ENCODE results near the gene PDE1C.
"Not testable (repeated sequence)": the region's sequence is repeated elsewhere in the genome, so short reads cannot be mapped to it uniquely, and the experiment has no call there.

PDE1C gene

GRCh38 chr7:31850601-31851000, 219.6 kb downstream of the PDE1C start:
- DNase-seq (ENCODE audit: low read depth, low spot score), result no peak

DNA sequence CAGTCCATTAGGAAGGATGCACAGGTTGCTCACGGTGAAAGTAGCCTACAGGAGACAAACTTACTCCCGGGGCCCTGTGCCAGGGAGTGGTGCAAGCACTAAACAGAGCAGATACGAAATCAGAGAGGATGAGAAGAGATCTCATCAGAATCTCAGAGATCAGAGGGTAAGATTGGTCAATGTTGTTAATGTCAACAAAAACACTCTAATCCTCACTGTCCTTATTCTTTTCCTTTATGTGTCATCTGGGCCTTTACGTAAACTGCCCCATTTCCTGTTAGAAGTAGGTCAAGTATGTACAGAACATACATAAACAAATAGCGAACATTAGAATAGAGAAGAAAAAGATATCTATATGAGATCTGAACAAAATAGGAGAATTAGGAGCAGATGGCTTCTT, 220.1 kb downstream of the PDE1C start:
- DNase-seq (ENCODE audit: low read depth, low spot score), result no peak

DNA sequence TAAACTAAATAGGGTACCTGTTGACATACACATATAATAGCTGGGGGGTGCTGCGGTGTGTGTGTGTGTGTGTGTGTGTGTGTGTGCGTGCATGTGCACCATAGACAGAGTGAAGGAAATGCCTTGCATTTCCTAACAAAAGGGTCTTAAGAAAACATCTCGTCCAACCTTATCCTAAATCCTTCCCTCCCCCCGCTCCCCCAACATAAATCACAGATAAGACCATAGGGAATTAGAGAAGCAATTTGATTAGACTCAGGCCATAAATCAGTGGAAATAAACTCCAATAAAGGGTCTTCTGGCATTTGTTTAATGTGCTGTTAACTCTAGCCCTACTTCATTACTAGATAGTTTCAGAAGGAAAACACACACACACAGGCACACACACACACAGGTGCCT, 234.7 kb downstream of the PDE1C start:
- DNase-seq (ENCODE audit: low read depth, low spot score), result no peak

DNA sequence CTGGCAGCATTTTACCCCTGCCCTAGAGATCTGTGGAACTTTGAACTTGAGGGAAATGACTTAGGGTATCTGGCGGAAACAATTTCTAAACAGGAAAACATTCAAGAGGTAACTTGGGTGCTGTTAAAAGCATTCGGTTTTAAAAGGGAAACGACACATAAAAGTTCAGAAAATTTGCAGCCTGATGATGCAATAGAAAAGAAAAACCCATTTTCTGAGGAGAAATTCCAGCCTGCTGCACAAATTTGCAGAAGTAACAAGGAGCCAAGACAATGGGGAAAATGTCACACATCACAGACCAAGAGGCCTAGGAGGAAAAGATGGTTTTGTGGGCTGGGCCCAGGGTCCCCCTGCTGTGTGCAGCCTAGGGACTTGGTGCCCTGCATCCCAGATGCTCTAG, 236.6 kb downstream of the PDE1C start:
- DNase-seq (ENCODE audit: low read depth, low spot score), result not testable (repeated sequence)

DNA sequence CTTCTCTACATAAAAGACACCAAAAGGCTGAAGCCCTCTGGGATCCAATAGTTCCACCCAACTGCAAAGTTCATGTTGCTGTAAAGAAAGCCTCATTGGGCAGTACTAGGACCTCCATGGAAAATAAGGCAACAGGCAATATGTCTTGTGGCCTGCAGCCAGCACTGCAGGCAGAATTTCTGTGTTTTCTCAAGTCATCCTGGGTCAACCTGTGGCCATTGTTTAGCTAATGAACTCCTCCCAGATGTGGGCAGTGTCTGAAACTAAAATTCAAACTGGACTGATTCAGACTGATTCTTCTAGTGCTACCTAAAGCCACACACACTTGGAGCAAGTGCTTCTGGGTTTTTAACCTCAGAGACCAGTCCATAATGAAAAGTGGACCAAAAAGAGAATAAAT, 241.7 kb downstream of the PDE1C start:
- DNase-seq (ENCODE audit: low read depth, low spot score), result no peak

DNA sequence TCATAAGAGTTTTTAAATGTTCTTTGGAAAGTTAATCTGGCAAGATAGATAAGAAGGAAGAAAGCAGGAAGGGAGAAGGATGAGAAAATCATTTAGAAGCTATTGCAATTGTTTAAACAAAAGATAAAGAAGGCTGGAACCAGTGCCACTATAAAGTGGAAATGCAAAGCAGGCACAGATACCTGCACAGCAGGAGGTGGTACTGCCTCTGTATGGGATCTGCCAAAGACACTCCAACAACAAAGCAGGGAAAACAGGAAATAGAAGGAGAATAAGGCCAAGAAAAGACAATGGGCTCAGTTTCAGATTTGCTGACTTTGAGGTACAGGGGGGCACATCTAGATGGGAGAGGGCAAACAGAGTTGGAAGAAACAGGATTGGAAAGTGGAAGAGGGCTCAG, 244.6 kb downstream of the PDE1C start:
- no peak for DNase-seq (ENCODE audit: low read depth, low spot score)

DNA sequence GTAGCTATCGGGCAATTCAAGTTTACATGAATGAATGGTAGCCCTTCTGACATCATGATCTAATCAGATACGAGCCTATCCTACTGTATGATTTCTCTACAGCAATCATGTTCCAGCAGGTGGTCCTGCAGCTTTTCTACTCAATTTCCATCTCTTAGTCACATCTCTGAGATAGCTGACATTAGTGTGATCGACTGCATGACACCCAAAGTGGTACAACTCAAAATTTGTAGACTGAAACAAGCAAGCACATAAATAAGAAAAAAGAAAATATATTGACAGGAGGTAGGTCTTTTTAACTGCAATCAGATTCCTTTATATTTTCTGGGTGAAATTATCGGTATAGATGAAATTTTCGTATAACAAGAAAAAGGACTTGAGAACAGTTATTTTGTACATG, 251.2 kb downstream of the PDE1C start:
- DNase-seq (ENCODE audit: low read depth, low spot score), result no peak

- DNase-seq (ENCODE audit: low read depth, low spot score), result no peak
Measured at GRCh38 chr7:31816810-31817209, 253.4 kb downstream of the PDE1C start.

DNA sequence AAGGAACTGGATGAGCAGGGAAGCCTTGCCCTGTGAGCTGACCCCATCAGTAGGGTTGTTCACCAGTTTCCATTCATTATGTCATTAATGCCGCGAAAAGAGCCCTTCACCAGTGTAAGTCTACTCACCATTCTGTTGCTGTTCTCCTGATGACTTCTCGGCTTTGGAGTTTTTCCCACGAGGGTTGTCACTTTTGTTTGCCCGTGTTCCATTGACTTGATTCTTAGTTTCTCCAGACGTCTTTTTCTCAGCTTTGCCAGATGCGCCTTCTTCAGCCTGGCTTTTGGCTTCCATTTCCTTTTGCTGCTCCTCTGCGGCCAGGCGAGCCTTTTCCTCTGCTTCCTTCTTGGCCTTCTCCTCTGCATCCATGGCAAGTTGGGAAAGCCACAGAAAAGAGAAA, 254.4 kb downstream of the PDE1C start:
- no peak for DNase-seq (ENCODE audit: low read depth, low spot score)

DNA sequence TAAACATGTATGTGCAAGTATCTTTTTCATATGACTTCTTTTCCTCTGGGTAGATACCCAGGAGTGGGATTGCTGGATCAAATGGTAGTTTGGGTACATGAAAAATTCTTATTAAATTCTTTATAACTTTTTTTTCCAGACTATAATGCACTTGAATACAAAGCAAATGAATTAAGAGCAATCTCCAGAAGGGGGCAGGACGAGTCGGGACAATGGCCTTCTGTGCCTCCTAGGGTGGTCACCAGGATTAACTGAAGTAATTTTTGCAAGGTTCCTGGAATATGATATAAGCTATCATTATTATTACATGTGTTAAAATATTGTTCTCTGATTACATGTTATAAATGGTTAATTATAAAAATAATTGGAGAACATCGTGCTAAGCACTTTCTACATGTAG, 256.0 kb downstream of the PDE1C start:
- no peak for DNase-seq (ENCODE audit: low read depth, low spot score)

DNA sequence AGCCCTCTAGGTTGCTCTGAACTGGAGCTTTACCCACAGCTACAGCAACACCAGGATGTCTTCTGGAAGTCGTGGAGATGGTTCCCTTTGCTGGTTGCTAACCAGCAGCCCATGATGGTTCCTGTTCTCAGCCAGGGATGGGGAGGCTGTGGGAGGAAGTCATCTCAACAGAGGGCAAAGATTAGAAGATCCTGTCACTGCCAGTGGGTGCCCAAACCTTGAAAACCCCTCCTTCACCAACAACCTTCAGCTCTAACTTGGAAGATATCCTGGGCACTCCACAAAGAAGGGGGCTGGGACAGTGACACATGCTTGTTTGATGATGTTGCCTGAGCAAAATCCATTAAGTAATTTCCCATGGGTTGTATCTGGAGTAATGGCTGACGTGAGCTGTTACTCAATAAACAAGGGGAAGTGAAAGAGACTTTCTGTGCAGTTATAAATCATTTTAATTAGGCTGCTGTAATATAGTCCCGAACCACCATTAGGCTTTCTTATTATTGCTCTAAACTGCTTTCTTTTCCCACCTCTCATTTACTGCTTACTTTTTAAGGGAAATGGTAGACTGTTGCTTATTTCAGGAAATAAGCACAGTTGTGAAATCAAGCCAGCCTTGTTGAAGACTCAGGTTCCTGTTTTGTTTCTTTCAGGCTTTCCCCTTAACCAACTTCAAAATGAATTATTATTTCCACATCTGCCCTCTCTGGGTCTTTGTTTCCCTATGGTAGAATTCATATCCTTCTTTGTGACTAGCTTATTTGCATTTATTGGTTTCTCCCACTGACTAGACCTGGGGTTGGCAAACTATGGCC, 258.4 kb downstream of the PDE1C start:
- DNase-seq (ENCODE audit: low read depth, low spot score), result no peak

DNA sequence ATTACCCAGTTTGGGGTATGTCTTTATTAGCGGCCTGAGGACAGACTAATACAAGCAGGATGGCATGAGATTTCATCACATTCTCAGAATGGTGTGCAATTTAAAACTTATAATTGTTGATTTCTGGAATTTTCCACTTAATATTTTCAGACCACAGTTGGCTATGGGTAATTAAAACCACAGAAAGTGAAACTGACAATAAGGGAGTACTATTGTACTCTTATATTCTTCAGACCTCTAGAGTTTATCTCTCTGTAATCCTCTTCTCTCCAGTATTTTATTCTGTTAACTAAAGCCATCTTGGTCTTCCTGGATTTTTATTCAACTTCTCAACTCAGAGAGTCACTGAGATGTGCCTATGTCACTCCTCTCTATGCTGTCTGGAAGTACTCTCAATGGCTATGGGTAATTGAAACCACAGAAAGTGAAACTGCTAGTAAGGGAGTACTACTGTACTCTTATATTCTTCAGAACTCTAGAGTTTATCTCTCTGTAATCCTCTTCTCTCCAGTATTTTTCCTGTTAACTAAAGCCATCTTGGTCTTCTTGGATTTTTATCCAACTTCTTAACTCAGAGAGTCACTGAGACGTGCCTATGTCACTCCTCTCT, 264.9 kb downstream of the PDE1C start:
- no peak for DNase-seq (ENCODE audit: low read depth, low spot score)

DNA sequence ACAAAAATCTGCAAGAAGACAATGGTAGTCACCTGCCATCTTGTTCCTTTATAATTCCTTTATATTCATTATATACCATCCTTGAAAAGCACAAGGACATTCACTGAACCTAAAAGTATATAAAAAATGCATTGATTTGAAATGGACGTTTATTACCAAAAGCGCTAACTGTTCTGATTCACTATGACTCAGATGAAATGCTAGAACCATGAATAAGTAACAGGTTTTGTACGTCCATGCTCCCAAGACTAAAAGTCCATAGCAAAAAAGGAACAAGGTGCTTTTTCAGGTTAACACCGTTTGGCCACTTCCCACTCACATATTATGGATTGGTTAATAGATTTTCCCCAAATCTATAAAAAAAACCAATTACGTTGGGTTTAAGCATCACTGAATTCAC, 273.8 kb downstream of the PDE1C start:
- DNase-seq (ENCODE audit: low read depth, low spot score), result no peak

- DNase-seq (ENCODE audit: low read depth, low spot score), result no peak
Measured at GRCh38 chr7:31794851-31795344, 275.3 kb downstream of the PDE1C start.

DNA sequence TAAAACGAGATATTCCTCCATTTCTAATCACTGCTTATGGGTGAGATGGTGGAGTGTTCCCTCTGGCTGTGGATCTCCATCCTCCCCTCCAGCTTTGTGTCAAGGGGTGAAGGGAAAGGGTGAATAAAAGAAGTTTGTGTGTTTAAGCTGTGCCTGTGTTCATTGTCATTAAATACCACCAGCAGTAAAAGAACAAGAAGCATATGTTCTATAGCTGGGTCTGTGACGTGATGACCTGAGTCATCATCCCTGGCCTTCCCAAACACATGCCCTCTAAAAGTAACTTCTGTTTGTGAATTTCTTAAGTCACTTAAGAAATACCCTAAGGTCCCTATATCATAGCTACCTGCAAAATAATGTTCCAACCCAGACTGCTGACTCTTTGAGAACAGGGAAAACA, 278.3 kb downstream of the PDE1C start:
- DNase-seq (ENCODE audit: low read depth, low spot score), result no peak

GRCh38 chr7:31788883-31789680, 281.1 kb downstream of the PDE1C start:
- DNase-seq (ENCODE audit: low read depth, low spot score), result no peak

DNA sequence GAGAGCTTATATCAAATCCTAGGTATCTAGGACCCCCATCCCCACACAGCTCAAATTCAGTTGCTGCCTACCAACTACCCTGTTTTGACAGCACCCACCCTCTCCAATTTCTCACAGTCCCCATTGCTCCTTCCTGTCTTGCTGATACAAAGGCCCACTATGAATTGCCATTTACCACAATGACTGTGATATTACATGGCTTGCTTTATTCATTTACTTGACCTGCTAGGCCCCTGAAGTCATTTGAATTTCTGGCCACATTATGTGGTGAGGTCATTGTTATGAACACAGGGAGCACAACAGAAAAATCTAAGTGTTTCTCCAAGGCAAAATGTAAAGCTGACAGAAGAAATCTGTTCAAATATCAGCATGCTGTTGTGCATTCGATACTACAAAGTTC, 281.8 kb downstream of the PDE1C start:
- DNase-seq (ENCODE audit: low read depth, low spot score), result no peak

- DNase-seq (ENCODE audit: low read depth, low spot score), result no peak
Measured at GRCh38 chr7:31786326-31786725, 283.9 kb downstream of the PDE1C start.

GRCh38 chr7:31785101-31785500, 285.1 kb downstream of the PDE1C start:
- no peak for DNase-seq (ENCODE audit: low read depth, low spot score)

DNA sequence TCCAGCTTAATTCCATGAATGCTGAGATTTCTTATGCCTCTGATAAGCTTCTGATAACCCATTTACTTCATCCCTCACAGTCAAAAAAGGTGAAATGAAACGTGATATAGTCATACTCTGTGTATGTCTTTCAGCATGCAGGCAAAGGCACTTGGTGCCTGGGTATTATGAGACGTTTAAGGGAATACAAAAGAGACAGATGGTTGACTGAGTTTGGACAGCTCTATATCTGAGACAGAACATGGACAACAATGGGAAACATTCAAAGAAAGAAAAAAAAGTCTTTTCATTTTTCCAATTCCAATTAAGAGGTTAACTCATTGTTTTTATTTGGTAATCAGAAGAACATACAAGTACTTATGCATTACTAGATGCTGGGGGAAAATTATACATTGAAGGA, 287.0 kb downstream of the PDE1C start:
- no peak for DNase-seq (ENCODE audit: low read depth, low spot score)

DNA sequence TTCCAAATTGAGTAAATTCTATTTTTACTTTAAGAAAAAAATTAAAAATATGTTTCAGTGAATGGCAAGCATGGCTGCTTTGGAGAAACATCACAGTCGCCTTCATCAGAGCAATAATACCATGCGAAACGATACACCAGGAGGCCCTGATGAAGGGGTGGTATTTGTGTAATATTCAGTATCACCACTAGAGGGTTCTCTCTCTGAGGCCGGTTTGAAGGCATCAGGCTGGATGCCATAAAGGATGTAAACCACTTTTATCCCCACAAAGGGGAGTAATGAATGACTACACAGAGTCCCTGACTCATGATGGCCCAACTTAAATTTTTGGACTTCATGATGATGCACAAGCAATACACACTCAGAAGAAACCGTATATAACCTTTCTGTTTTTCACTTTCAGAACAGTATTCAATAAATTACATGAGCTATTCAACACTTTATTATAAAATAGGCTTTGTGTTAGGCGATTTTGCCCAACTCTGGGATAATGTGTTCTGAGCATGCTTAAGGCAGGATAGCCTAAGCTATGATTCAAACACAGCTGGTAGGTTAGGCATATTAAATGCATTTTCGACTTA, 287.7 kb downstream of the PDE1C start:
- no peak for DNase-seq (ENCODE audit: low read depth, low spot score)

- DNase-seq (ENCODE audit: low read depth, low spot score), result no peak
Measured at GRCh38 chr7:31778296-31778695, 291.9 kb downstream of the PDE1C start.

All from brain pericyte (primary cell).